ENCODE measurements around the gene TSC22D1.
"Not testable (repeated sequence)": the region's sequence is repeated elsewhere in the genome, so short reads cannot be mapped to it uniquely, and the experiment has no call there.

DNA sequence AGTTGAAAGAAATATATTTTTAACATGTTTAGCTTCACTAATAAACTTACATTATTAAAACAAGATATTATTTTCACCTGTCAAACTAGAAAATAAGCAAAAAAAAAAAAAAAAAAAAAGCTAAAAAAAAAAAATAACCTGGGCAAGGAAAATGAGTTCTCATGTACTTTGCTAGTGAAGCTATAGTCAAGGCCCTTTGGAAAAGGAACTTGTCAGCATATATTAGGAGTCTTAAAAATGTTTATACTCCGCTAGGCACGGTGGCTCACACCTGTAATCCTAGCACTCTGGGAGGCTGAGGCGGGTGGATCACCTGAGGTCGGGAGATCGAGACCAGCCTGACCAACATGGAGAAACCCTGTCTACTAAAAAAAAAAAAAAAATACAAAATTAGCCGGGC, 66.3 kb downstream of the TSC22D1 start:
- TF ChIP-seq, protein P1, sequence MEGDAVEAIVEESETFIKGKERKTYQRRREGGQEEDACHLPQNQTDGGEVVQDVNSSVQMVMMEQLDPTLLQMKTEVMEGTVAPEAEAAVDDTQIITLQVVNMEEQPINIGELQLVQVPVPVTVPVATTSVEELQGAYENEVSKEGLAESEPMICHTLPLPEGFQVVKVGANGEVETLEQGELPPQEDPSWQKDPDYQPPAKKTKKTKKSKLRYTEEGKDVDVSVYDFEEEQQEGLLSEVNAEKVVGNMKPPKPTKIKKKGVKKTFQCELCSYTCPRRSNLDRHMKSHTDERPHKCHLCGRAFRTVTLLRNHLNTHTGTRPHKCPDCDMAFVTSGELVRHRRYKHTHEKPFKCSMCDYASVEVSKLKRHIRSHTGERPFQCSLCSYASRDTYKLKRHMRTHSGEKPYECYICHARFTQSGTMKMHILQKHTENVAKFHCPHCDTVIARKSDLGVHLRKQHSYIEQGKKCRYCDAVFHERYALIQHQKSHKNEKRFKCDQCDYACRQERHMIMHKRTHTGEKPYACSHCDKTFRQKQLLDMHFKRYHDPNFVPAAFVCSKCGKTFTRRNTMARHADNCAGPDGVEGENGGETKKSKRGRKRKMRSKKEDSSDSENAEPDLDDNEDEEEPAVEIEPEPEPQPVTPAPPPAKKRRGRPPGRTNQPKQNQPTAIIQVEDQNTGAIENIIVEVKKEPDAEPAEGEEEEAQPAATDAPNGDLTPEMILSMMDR (IDR thresholded peaks at IDR 0.05; ENCODE audit: insufficient read depth, low read length, poor library complexity, severe bottlenecking), result not testable (repeated sequence)
- TF ChIP-seq EZH2phosphoT487 (conservative IDR thresholded peaks at IDR 0.05; ENCODE audit: low read length), result not testable (repeated sequence)

All from SU-DHL-6 (cell line).